H1 (cell line): ENCODE measurements around the gene PSPC1.

Experiments used
- ASH2L ChIP-seq: fragments of 200-600, 300-600 bp; sonication (generic); IDR thresholded peaks from one replicate; pipeline ENCODE4 v1.7.1; 2017; ENCODE audit warnings: low read length
- CTCF ChIP-seq, 3 experiments: IDR thresholded peaks; 1 replicate in 2 of 3; 2 replicates in 1 of 3; pipeline versions ENCODE4 v1.5.1 to v1.6.1; 2011; ENCODE audit warnings: low read length in 3 of 3, mild to moderate bottlenecking in 3 of 3, inconsistent platforms in 2 of 3, low read depth in 1 of 3, moderate library complexity in 1 of 3; ENCODE audit not compliant: insufficient read depth in 1 of 3; ENCODE audit errors: control extremely low read depth in 1 of 3
- EZH2 ChIP-seq: fragments of 200-600 bp; sonication (generic); IDR thresholded peaks from 2 replicates; pipeline ENCODE4 v1.7.1; 2012; ENCODE audit warnings: low read depth, mild to moderate bottlenecking, moderate library complexity, low read length, inconsistent platforms; ENCODE audit not compliant: severe bottlenecking

GRCh38 chr13:19661561-19661960 is 121.2 kb downstream of the PSPC1 start:
- no peak for TF ChIP-seq ASH2L
- no peak for TF ChIP-seq EZH2
- TF ChIP-seq CTCF (IDR thresholded peaks at IDR 0.05; ENCODE audit: control extremely low read depth in 1 of 3, insufficient read depth in 1 of 3, low read depth in 1 of 3, low read length in 3 of 3): no peak
